HG03103 (cell line): ENCODE measurements around the gene MXD1.
"Not testable (repeated sequence)": the region's sequence is repeated elsewhere in the genome, so short reads cannot be mapped to it uniquely, and the experiment has no call there.

ENCODE experiments used
- ATAC-seq: cut with Tn5 transposase; IDR thresholded peaks from one replicate; pipeline ENCODE4 v1.9.1; 2021; ENCODE audit warnings: low read depth; ENCODE audit not compliant: unreplicated experiment

MXD1 gene, protein sequence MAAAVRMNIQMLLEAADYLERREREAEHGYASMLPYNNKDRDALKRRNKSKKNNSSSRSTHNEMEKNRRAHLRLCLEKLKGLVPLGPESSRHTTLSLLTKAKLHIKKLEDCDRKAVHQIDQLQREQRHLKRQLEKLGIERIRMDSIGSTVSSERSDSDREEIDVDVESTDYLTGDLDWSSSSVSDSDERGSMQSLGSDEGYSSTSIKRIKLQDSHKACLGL

DNA sequence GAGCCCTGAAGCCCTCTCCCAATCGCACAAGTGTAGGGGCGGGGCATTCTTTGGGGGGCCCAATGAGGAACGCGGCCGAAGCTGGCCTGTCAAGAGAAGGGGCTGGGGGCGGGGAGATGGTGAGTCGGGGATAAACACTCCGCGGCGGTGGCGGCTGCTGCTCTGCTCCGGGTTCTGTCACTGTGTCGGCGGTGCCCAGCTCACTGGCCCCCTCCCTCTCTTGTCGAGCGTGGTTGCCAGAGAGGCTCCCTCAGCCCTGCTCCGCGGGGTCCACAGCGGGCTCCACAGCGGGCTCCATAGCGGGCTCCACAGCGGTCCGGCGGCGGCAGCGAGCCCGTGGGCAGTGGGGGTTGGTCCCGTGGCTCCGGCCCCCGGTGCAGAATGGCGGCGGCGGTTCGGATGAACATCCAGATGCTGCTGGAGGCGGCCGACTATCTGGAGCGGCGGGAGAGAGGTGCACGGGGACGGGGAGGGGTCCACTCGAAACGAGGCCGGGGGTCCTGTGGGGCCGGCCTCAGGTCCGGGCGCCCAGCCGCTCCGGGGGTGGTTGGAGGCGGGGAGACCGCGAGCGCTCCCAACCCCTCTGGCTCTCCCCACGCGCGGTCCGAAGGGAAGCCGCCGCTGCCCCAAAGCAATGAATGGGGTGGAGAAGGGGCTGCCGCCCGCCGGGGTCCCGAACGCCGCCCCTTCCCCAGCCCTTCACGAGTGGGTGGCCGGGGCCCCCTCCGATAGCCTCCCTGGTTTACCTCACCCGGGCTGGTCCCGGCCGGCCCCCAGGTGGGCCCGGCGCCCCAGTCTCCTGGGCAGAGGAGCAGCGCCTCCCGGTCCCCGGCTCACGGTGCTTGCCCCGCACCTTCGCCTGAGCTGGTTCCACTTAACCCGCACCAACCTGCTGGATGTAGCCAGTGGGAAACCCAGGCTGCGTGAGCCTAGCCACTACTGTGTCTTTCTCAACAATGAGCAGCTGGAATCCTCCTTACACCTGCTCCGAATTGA, at the start of gene MXD1:
Gene MXD1, plus strand, starts transcription at position 160 of the 996 bp plus-strand sequence. Its CDS starts 222 bp downstream, at position 382.
- peak; percentile 0 for ATAC-seq

DNA sequence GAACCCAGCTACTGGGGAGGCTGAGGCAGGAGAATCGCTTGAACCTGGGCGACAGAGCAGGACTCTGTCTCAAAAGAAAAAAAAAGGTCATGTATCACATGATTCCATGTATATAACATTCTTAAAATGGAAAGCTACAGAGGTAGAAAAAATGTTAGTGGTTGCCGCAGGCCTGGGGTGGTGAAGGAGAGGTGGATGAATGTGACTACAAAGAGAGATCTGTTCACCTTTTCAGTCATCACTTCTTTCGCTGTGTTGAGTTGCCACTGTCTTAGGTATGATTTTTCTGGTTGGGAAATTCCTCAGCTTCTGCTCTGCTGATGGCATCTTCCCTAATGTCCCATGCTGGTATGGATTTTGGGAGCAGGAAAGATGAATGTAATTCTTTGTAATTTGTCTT, 26.5 kb upstream of the MXD1 start:
- no peak for ATAC-seq

DNA sequence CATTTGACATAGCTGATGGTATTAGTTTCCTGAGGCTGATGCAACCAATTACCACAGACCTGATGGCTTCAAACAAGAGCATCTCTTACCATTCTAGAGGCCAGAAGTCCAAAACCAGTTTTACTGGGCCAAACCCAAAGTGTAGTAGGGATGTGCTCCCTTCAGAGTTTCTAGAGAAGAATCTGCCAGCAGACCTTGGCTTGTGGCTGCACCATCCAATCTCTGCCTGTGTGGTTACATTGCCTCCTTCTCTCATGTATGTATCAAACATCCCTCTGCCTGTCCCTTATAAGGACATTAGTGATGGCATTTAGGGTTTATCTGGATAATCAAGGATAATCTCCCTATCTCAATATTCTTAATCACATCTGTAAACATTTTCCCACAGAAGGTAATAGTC, 25.6 kb upstream of the MXD1 start:
- no peak for ATAC-seq

DNA sequence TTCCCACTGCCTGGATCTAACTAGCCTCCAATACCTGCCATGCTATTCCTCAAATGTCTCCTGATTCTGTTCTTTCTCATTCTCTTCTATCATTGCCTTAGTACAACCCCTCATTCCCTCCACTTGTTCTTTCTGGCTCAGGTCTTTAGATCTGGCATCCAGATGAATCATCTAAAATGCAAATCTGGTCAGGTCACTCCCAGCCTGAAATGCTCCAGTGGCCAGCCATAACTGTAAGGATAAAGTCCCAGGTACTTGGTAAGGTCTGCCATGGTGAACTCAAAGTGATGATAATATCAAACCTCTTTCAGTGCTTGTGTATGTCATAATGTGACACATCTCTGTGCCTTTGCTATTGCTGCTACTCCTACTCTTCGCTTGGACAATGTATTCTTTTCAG, 24.0 kb upstream of the MXD1 start:
- no peak for ATAC-seq

DNA sequence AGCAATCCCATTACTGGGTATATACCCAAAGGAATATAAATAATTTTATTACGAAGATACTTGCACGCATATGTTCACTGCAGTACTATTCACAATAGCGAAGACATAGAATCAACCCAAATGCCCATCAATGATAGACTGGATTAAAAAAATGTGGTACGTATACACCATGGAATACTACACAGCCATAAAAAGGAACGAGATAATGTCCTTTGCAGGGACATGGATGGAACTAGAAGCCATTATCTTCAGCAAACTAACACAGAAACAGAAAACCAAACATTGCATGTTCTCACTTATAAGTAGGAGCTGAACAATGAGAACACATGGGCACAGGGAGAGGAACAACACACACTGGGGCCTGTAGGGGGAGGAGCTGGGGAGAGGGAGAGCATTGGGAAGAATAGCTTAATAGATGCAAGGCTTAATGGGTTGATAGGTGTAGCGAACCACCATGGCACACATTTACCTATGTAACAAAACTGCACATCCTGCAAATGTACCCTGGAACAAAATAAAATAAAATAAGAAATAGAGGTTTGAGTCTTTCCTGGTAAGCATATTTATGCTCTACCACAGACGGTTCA, 22.0 kb upstream of the MXD1 start:
- ATAC-seq: not testable (repeated sequence)

DNA sequence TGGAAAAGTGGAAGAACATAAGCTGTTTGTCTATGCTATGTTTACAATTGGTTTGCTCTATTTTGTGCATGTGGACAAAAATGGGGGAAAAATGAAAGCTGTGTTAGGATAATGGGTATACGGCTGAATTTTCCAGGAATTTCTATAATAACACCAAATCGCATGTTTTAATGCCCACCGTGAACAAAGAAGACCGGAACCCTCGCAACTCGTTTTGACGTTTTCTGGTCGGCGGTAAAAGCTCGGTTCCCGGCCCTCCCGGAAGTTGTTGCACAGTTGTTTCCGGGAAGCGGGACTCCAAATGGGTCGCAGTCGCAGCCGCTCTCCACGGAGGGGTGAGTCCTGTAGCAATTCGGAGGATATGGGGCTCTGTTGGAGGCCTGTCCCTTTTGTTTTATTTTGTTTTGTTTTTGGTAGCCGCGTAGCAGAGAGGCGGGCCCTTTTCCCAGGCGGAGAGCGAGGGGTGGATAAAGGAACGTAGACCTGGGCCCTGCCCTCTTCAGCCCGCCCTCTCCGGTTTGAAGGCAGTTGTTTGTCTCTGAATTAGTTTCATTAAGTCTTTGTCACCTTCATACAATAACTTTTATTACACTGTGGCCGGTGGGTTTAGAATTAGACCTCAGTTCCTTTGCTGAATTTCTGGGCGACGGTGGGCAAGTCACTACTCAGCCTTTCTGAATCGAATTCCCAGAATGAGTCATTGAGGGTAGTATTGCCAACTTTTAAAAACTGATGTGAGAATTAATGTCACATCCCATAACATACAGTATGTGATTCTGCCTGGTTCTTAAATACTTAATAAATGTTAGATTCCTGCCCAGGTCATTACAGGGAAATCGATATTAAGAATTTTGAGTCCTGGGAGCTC, 21.0 kb upstream of the MXD1 start, which contains the start of gene SNRNP27:
Gene SNRNP27, plus strand, starts transcription at position 273 of the 868 bp plus-strand sequence. Its CDS starts 29 bp downstream, at position 302.
- ATAC-seq: no peak

DNA sequence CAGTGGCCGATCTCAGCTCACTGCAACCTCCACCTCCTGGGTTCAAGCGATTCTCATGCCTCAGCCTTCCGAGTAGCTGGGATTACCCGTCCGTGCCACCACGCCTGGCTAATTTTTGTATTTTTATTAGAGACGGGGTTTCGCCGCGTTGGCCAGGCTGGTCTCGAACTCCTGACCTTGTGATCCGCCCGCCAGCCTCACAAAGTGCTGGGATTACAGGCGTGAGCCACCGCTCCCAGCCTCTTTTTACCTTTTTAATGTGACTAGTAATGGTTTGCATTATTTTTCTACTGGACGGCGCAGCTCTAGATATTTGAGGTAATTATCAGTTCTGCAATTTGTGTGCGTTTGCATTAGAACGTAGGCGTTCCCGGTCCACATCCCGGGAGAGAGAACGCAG, 20.2 kb upstream of the MXD1 start:
- ATAC-seq: not testable (repeated sequence)

DNA sequence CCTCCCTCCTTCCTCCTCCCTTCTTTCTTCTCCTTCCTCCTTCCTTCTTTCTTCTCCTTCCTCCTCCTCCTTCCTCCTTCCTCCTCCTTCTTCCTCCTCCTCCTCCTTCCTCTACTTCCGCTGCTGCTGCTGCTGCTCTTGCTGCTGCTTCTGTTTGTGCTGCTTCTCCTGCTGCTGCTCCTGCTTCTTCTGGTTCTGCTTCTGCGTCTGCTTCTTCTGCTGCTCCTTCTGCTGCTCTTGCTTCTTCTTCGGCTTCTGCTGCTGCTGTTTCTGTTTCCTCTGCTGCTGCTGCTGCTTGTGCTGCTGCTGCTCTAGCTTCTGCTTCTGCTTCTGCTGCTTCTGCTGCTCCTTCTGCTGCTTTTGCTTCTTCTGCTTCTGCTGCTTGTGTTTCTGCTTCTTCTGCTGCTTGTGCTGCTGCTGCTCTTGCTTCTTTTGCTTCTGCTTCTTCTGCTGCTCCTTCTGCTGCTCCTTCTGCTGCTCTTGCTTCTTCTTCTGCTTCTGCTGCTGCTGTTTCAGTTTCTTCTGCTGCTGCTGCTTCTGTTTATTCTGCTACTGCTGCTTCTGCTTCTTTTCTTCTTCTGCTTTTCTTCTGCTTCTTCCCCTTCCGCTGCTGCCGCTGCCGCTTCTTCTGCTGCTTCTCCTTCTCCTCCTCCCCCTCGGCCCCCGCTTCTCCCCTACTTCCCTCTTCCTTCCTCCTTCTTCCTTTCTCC, 12.5 kb upstream of the MXD1 start:
- ATAC-seq: no peak

DNA sequence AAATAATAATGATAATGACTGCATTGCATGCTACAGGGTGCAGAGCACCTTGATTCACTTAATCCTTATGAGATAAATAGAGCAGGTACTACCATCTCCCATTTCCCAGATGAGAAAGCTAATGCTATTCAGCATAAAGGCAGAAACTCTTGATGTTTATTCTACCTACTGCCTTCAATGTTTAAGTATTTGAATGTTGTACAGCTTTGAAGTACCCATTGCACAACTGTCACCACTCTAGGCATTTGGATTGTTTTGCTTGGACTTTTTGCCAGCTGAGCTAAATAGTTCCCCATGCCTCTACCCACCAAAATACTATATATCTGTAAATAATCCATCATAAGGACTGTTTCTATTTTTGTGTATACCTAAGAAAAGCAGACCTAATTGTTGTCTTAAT, 7.7 kb upstream of the MXD1 start:
- no peak for ATAC-seq

DNA sequence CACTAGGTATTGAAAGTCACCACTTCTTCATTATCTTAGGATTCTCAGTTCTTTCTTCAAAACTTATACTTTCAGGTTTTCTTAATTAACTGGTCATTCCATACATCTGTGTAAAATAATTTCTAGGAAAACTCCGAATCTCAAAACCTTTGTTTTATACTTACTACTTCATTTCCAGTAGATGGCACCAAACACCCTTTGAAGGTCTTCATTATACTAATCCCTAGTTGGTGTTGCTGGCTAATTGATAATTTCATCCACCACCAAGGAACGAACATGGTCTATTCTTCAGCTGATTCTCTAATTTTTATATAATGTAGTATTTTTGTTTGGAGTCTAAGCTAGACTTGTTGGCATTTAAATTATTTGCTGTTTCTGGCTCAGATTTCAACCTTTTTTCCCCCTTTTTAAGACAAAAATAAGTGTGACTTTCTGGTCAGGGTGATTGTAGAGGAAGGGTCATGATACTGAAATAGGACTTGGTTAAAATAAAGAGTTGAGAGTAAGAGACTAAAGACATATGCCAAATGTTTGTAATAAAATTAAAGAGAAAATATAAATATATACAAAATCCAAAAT, 2.8 kb upstream of the MXD1 start:
- ATAC-seq: no peak

DNA sequence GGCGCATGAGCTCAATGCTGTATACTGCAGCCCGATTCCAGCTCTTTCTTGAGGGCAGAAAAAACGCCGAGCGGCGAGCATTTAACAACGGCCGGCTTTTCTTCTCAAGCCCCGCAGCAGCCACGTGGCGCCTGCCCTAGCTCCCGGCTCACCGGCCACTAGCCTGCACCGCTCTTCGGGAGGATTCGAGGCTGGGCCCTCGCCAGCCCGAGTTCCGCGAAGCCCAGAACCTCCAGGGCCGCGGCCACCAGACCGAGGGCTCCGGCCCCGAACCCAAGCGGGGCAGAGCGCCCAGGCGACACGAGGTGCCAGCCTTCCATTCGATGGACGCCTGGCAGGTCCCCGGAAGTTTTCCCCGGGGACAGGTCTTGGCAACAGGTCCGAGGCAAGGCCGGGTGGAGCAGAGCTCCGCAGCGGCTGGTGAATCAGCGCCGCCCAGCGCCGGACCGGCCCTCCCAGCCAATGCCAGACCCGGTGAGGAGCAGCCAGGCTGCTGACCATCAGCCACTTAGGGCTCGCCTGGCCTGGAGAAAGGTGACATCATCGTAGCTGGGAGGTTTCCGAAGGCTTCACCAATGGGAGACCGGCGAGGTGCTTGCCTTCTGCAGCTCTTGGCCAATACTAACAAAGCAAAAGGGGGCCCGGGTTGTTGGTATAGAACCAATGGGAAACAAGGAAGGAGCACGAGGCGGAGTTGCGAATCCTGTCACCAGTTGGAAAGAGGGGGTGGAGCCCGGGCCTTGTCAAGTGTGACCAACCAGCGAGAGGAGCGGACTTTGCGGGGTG, 552 bp upstream of the MXD1 start:
- ATAC-seq: peak; percentile 81

DNA sequence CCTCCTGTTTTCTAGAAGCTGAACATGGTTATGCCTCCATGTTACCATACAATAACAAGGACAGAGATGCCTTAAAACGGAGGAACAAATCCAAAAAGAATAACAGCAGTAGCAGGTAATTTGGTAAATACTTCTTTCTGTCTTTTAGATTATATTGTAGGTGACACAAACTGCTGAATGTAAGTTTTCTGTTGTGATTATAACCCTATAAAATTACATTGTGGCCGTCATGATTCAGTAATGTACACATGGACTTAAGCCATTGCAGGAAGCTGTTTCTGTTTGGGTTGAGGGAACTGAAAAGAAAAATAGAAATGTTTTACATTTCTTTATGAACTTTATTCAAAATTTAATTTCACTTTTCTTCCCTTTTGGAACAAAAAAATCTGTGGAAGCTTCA, 1.2 kb downstream of the MXD1 start:
- no peak for ATAC-seq

DNA sequence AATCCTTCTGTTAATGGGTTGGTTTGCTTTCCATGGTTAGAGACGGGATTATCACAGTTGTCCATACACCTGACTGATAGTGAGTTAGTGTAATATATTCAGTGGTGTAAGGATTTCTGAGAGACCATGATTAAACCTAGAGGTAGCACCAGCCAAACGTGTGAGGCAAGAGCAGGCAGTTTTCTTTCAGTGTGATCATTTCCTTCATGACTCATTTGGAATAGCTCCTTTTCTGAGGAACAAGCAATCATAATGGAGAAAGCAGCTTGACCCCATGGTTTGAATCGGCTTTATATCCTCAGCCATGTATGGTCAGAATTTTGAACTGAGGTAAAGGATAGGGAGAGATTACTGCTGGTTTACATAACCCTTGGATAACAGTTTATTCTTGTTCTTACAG, 2.9 kb downstream of the MXD1 start:
- ATAC-seq: no peak

DNA sequence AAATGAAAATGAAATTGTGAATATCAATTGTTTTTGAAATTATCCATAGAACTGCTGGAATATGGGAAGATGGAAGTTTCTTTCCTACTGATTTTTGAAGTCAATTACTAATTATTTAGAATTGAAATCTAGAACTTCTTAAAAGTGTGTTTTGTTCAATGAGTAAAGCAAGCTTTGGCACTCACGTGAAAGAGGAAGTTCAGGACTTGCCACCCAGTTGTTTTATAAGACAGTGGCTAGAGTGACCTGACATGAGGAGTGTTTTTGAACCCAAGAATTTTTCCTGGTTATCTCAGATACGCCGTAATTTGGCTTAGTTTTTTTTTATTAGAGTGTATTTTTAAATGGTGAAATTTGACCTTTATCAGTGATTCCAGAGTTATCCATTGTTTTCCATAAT, 3.5 kb downstream of the MXD1 start:
- ATAC-seq: no peak

DNA sequence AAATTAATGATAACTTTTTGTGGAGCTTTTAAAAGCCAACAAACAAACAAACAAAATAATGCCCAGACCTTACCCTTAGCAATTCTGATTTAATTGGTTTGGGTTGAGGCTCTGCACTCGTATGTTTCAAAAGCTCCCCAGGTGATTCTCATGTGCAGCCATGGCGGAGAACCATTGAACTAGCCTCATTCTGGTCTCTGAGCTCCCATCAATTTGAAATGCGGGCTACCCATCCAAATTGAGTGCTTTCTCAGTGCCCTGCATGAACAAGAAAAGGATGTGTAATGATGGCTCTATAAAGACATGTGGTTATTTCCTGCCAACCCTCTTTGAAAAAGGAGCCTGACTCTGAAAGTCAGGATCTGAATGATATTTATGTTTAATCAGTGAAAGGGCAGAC, 8.2 kb downstream of the MXD1 start:
- ATAC-seq: no peak

DNA sequence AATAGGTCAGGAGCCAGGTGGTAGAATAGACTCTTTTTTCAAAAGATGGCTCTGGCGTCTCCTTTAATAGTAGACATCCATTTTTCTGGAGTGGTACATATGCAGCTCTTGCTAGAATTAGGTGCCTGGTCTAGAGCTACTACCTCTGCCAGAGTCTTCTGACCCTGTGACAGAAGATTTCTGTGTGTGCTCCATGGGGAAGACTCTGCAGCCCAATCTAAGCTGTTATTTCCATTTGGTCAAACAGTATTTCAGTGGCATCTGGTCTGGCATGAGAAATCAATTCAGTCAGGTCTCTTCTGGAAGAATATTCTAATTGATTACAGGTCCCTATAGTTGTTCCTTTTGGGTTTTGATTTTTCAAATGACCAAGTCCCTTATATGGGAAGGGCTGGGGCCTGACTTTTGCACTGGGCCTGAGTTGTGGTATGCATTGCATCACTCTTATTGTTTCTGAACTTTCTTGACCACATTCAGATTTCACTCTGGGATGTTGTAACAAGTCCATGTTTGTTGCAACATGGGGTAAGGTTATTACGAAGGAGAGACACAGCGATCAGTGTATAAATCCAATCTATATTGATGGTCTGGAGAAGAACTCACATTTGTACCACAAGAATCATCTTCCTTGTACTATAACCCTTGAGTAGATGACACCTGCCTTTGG, 12.1 kb downstream of the MXD1 start:
- ATAC-seq: no peak

DNA sequence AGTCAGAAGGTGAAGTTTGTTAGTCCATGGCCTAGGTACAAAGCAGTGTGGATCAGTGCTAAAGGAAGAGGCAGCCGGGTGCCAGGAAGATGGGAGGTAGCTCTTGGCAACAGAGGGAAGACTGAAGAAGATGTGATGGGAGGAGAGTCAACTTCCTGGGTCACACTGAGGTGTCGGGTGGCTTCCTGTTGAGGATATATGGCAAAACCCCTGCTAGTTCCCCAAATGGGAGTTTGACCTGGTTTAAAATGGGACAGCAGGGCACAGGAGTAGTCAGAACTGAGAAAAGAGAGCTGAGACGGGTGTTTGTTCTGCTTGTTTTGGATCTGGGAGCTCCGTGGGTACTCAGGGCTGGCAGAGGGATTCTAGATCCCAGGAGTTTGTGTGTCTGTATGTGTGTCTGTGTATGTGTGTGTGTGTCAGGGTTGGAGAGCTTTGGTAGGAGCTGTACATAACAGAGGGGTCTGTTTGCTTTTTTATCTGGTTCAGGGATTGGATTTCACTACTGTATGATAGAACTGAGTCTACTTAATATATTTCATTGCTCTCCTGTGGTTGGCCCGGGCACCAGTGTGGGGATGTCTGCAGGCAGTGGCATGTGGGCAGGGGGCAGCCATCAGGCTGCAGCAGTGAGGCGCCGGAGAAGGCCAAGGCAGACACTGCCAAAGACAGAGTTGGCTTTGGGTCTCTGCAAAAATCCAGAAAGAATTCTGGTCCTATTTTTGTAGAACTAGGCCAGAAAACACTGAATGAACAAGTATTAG, 17.1 kb downstream of the MXD1 start:
- no peak for ATAC-seq

DNA sequence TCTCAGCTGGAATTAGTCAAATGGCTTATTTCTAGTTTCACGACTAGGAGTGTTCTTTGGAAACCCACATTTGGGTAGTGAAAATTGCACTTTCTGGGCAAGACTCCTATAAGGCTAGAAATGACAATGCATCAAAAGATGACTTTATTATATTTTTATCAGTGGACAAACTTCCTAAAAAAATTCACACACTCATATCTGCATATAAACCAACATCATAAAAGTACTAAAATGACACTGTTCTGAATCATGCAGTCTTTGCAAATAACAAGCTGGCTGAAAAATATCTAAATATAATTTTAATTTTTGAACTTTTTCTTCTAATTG, 17.6 kb downstream of the MXD1 start:
- no peak for ATAC-seq
